ENCODE results near the gene PBX3. TPM values are rescaled to one million over a fixed set of nuclear protein-coding genes. Genes with fewer than 3 reads are reported as not detected.
"Not testable (repeated sequence)": the region's sequence is repeated elsewhere in the genome, so short reads cannot be mapped to it uniquely, and the experiment has no call there.

Gene PBX3
- total RNA-seq, 1 donor from 2014 or later = 10.6 TPM

DNA sequence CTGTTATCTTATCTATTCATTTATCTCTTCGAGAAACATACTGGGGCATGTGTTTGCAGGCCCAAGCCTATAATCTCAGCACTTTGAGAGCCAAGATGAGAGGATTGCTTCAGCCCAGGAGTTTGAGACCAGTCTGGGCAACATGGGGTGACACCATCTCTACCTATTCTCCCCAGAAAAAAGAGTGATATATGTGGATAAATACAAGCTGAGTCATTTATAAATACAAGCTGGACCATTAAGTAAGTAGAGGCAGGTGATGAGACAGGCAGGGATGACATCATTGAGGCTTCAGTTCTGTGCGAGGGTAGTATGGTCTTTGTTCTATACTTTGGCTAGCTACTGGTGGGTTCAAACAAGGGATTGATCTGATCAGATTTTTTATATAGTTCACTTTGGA is 25.6 kb downstream of the PBX3 start:
- Histone ChIP-seq H3K27me3 (ENCODE audit: control insufficient read depth, insufficient read depth, low read length) (no peaks in the 10 kb centered on the region), H3K36me3 (ENCODE audit: control insufficient read depth, insufficient read depth, low read length) (no peaks in the 10 kb centered on the region), H3K4me3 (ENCODE audit: low read depth, low read length) (no peak overlapping the region)
- TF ChIP-seq, protein P1, sequence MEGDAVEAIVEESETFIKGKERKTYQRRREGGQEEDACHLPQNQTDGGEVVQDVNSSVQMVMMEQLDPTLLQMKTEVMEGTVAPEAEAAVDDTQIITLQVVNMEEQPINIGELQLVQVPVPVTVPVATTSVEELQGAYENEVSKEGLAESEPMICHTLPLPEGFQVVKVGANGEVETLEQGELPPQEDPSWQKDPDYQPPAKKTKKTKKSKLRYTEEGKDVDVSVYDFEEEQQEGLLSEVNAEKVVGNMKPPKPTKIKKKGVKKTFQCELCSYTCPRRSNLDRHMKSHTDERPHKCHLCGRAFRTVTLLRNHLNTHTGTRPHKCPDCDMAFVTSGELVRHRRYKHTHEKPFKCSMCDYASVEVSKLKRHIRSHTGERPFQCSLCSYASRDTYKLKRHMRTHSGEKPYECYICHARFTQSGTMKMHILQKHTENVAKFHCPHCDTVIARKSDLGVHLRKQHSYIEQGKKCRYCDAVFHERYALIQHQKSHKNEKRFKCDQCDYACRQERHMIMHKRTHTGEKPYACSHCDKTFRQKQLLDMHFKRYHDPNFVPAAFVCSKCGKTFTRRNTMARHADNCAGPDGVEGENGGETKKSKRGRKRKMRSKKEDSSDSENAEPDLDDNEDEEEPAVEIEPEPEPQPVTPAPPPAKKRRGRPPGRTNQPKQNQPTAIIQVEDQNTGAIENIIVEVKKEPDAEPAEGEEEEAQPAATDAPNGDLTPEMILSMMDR (IDR thresholded peaks at IDR 0.05; ENCODE audit: insufficient read depth, low read length, poor library complexity, severe bottlenecking) = no peak
- no peak for DNase-seq (ENCODE audit: low read depth)

DNA sequence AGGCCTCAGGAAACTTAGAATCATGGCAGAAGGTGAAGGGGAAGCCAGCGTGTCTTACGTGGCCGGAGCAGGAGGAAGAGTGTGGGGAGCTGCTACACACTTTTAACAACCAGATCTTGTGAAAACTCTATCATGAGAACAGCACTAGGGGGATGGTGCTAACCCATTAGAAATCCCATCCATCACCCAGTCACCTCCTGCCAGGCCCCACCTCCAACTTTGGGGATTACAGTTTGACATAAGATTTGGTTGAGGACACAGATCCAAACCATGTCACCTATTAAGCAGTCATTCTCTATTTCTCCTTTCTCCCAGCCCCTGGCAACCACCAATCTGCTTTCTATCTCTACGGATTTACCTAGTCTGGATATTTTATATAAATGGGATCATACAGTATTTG is 26.9 kb downstream of the PBX3 start:
- TF ChIP-seq, protein P1 (IDR thresholded peaks at IDR 0.05; ENCODE audit: insufficient read depth, low read length, poor library complexity, severe bottlenecking) = no peak
- DNase-seq (ENCODE audit: low read depth) = no peak

DNA sequence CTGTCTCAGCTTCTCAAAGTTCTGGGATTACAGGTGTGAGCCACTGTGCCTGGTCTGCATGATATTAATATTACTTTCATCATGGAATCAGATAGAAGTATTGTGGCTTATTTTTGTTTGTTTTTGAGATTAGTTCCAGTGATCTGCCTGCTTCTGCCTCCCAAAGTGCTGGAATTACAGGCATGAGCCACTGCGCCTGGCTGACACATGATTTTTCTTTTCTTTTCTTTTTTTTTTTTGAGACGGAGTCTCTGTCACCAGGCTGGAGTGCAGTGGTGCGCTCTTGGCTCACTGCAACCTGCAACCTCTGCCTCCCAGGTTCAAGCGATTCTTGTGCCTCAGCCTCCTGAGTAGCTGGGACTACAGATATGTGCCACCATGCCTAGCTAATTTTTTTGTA is 29.6 kb downstream of the PBX3 start:
- not testable (repeated sequence) for DNase-seq (ENCODE audit: low read depth); H3K36me3 ChIP-seq (ENCODE audit: control insufficient read depth, insufficient read depth, low read length); H3K4me3 ChIP-seq (ENCODE audit: low read depth, low read length); H3K27me3 ChIP-seq (ENCODE audit: control insufficient read depth, insufficient read depth, low read length)

More for the DNA sequence above, 26.9 kb downstream of the PBX3 start:
- no peaks in the 10 kb centered on the region for H3K27me3 ChIP-seq (ENCODE audit: control insufficient read depth, insufficient read depth, low read length)
- H3K4me3 ChIP-seq (ENCODE audit: low read depth, low read length) = no peak overlapping the region
- no peaks in the 10 kb centered on the region for H3K36me3 ChIP-seq (ENCODE audit: control insufficient read depth, insufficient read depth, low read length)

DNA sequence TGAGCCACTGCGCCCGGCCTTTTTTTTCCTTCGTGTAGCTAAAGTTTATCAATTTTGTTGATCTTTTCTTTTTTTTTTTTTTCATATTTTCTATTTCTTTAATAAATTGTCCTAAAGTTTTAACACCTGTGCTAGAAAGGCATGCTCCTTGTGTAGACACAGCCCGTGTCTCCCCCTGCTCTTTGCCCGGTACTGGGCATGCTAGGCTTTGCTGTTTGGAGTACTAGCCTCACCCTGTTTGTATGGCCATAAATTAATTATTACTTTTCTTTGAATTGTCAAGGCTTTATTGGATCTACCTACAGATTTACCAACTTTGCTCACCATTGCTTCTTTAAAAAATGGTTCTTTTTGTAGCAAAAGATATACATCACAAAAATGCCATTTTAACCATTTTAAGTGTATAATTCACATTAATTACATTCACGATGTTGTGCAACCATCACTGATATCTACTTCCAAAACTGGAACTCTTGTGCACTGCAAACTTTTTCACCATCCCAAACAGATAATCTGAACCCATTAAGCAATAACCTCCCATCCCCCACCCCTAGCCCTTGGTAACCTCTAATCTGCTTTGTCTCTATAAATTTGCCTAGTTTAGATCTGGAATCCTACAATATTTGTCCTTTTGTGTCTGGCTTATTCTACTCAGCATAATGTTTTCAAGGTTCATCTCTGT is 31.5 kb downstream of the PBX3 start:
- not testable (repeated sequence) for H3K4me3 ChIP-seq (ENCODE audit: low read depth, low read length); H3K27me3 ChIP-seq (ENCODE audit: control insufficient read depth, insufficient read depth, low read length); DNase-seq (ENCODE audit: low read depth)

DNA sequence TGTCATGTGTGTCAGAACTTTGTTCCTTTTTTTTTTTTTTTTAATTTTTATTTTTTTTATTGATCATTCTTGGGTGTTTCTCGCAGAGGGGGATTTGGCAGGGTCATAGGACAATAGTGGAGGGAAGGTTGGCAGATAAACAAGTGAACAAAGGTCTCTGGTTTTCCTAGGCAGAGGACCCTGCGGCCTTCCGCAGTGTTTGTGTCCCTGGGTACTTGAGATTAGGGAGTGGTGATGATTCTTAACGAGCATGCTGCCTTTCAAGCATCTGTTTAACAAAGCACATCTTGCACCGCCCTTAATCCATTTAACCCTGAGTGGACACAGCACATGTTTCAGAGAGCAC is 32.0 kb downstream of the PBX3 start:
- DNase-seq (ENCODE audit: low read depth); H3K4me3 ChIP-seq (ENCODE audit: low read depth, low read length); H3K27me3 ChIP-seq (ENCODE audit: control insufficient read depth, insufficient read depth, low read length); H3K36me3 ChIP-seq (ENCODE audit: control insufficient read depth, insufficient read depth, low read length): not testable (repeated sequence)

More for the DNA sequence above, 31.5 kb downstream of the PBX3 start:
- H3K36me3 ChIP-seq (ENCODE audit: control insufficient read depth, insufficient read depth, low read length) = not testable (repeated sequence)

DNA sequence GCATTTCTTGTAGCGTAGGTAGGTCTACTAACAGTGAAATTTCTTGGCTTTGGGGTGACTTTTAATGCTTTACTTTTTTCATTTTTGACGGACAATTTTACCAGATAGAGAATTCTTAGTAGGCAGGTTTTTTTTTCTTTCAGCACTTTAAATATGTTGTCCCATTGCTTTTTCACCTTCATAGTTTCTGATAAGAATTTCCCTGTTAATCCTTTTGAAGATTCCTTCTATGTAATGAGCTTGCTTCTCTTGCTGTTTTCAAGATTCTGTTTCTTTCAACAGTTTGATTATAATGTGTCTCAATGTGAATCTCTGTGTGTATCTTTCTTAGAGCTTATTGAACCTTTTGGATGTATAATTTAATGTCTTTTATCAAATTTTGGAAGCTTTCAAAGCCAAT is 35.5 kb downstream of the PBX3 start:
- DNase-seq (ENCODE audit: low read depth) = no peak
- TF ChIP-seq, protein P1 (IDR thresholded peaks at IDR 0.05; ENCODE audit: insufficient read depth, low read length, poor library complexity, severe bottlenecking) = no peak
- no peak overlapping the region for H3K4me3 ChIP-seq (ENCODE audit: low read depth, low read length)

DNA sequence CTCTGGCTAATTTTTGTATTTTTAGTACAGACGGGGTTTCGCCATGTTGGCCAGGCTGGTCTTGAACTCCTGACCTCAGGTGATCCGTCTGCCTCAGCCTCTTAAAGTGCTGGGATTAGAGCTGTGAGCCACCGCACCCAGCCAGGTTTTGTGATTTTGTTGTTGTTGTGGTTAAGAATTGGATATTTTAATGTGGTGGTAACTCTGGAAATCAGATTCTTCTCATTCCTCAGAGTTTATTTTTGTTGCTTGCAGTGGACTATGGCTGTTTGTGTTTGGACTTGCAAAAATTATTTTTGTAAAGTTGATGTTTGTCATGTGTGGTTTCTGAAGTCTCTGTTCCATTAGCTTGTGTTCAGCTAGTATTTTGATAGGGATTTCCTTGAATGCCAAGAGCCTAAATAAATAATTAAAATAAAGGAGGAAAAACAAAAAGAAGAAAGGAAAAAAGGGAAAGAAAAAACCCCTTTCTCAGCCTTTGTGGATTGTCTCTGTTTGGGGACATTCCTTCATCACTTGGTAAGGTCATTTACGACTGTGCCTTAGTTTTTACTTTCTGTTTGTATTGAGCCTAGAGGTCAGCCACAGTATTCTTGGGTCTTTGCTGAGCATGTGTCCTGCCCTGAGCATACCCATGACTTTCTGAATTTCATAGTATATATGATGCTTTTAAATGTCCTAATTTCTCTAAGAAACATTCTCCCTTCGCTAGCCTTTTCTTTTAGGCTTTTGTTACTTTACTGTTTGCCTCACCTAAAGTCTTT is 37.3 kb downstream of the PBX3 start:
- TF ChIP-seq, protein P1 (IDR thresholded peaks at IDR 0.05; ENCODE audit: insufficient read depth, low read length, poor library complexity, severe bottlenecking) = no peak
- no peak for DNase-seq (ENCODE audit: low read depth)
- Histone ChIP-seq H3K36me3 (ENCODE audit: control insufficient read depth, insufficient read depth, low read length) (no peaks in the 10 kb centered on the region), H3K27me3 (ENCODE audit: control insufficient read depth, insufficient read depth, low read length) (no peaks in the 10 kb centered on the region), H3K4me3 (ENCODE audit: low read depth, low read length) (no peak overlapping the region)

More for the DNA sequence above, 35.5 kb downstream of the PBX3 start:
- Histone ChIP-seq H3K36me3 (ENCODE audit: control insufficient read depth, insufficient read depth, low read length) (no peaks in the 10 kb centered on the region), H3K27me3 (ENCODE audit: control insufficient read depth, insufficient read depth, low read length) (no peaks in the 10 kb centered on the region)

Data from kidney epithelial cell (primary cell).